Measurements from ENCODE around the gene AP5B1.

Gene AP5B1

GRCh38 chr11:65803797-65804492 lies 23.2 kb upstream of the AP5B1 start:
- no peak for DNase-seq
- in situ Hi-C loops (cut with MboI; ENCODE audit: low pct_unique_long_range_greater_than_20kb, low sequenced_read_pairs): no loop called here

GRCh38 chr11:65802841-65803240 lies 22.1 kb upstream of the AP5B1 start:
- no peak for DNase-seq
- in situ Hi-C loops (cut with MboI; ENCODE audit: low pct_unique_long_range_greater_than_20kb, low sequenced_read_pairs): no loop called here

- in situ Hi-C loops (cut with MboI; ENCODE audit: low pct_unique_long_range_greater_than_20kb, low sequenced_read_pairs): no loop called here
- DNase-seq: no peak
Observed at GRCh38 chr11:65801153-65801987, 20.6 kb upstream of the AP5B1 start.

- in situ Hi-C loops (cut with MboI; ENCODE audit: low pct_unique_long_range_greater_than_20kb, low sequenced_read_pairs): no loop called here
Observed at GRCh38 chr11:65798882-65799281, 18.1 kb upstream of the AP5B1 start.

GRCh38 chr11:65797711-65798110 lies 16.9 kb upstream of the AP5B1 start:
- in situ Hi-C loops (cut with MboI; ENCODE audit: low pct_unique_long_range_greater_than_20kb, low sequenced_read_pairs): no loop called here
- no peak for DNase-seq

More at GRCh38 chr11:65798882-65799281, 18.1 kb upstream of the AP5B1 start:
- DNase-seq: no peak

GRCh38 chr11:65796726-65797601 lies 16.2 kb upstream of the AP5B1 start:
- in situ Hi-C loops (cut with MboI; ENCODE audit: low pct_unique_long_range_greater_than_20kb, low sequenced_read_pairs): no loop called here
- DNase-seq: no peak

GRCh38 chr11:65794570-65795510 lies 14.1 kb upstream of the AP5B1 start:
- in situ Hi-C loops (cut with MboI; ENCODE audit: low pct_unique_long_range_greater_than_20kb, low sequenced_read_pairs): no loop called here
- DNase-seq: no peak

GRCh38 chr11:65793625-65794400 lies 13.0 kb upstream of the AP5B1 start:
- DNase-seq: no peak
- in situ Hi-C loops (cut with MboI; ENCODE audit: low pct_unique_long_range_greater_than_20kb, low sequenced_read_pairs): no loop called here

- DNase-seq: no peak
- in situ Hi-C loops (cut with MboI; ENCODE audit: low pct_unique_long_range_greater_than_20kb, low sequenced_read_pairs): no loop called here
Observed at GRCh38 chr11:65793144-65793581, 12.4 kb upstream of the AP5B1 start.

GRCh38 chr11:65792456-65792855 lies 11.7 kb upstream of the AP5B1 start:
- no peak for DNase-seq
- in situ Hi-C loops (cut with MboI; ENCODE audit: low pct_unique_long_range_greater_than_20kb, low sequenced_read_pairs): no loop called here

- in situ Hi-C loops (cut with MboI; ENCODE audit: low pct_unique_long_range_greater_than_20kb, low sequenced_read_pairs): no loop called here
- DNase-seq: peak; percentile 92
Observed at GRCh38 chr11:65791719-65792213, 11.0 kb upstream of the AP5B1 start.

- DNase-seq: no peak
- in situ Hi-C loops (cut with MboI; ENCODE audit: low pct_unique_long_range_greater_than_20kb, low sequenced_read_pairs): no loop called here
Observed at GRCh38 chr11:65790902-65791650, 10.3 kb upstream of the AP5B1 start.

GRCh38 chr11:65790104-65790901 lies 9.5 kb upstream of the AP5B1 start:
- DNase-seq: no peak
- in situ Hi-C loops (cut with MboI; ENCODE audit: low pct_unique_long_range_greater_than_20kb, low sequenced_read_pairs): no loop called here

- in situ Hi-C loops (cut with MboI; ENCODE audit: low pct_unique_long_range_greater_than_20kb, low sequenced_read_pairs): no loop called here
- DNase-seq: no peak
Observed at GRCh38 chr11:65789230-65790103, 8.7 kb upstream of the AP5B1 start.

- in situ Hi-C loops (cut with MboI; ENCODE audit: low pct_unique_long_range_greater_than_20kb, low sequenced_read_pairs): no loop called here
- DNase-seq: no peak
Observed at GRCh38 chr11:65788821-65789220, 8.0 kb upstream of the AP5B1 start.

Measured in KBM-7 (cell line).